Prostate gland (tissue), 2 donors: ENCODE data around the gene CLEC16A.

Source experiments
- POLR2A ChIP-seq: fragments of 450-650 bp; IDR thresholded peaks from one replicate; pipeline ENCODE4 v1.6.1; 2016; ENCODE audit warnings: antibody characterized with exemption, mild to moderate bottlenecking
- POLR2AphosphoS5 ChIP-seq: sonication (generic); formaldehyde crosslinking; IDR thresholded peaks from one replicate; pipeline ENCODE4 v1.6.1; 2017; ENCODE audit warnings: antibody characterized with exemption
- TF ChIP-seq, protein P1 (sequence below), 4 experiments: fragments of 200-600 bp in 2 of 4; fragments of 450-650 bp in 2 of 4; sonication (generic) in 2 of 4; IDR thresholded peaks; 1 replicate in 3 of 4; 2 replicates in 1 of 4; pipeline ENCODE4 v1.5.1; 2016 to 2019; ENCODE audit warnings: antibody characterized with exemption in 4 of 4, mild to moderate bottlenecking in 2 of 4, moderate library complexity in 2 of 4

DNA sequence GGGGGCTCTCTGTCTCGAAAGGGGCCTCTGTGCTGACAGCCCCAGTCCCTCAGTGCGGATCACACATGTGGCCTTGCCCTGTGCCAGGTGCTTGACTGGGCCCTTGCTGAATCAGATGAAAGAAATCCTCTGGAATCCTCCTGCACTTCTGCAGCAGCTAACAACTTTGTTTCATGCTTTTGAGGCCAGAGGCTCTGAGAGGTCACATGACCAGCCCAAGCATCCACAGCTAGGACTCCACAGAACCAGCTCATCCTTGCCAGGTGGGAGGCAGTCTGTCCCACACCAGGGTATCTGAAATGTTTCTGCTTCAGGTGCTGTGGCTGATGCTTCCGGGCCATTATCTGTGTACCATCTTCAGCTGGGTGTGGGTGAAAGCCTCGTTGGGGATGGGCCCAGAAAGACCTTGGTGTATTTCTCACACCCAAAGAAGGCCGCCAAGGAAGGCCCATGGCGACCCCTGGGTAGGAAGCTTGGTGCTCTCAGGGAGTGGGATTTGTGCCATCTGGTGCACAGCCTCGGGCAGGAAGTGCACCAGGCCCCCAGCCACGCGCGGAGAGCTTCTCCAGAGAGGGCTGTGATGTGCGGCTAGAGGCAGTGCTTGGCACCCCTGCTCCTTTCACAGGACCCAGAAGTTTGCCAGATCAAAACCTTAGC is 143.8 kb downstream of the CLEC16A start:
- no peak for TF ChIP-seq POLR2A
- TF ChIP-seq, protein P1, sequence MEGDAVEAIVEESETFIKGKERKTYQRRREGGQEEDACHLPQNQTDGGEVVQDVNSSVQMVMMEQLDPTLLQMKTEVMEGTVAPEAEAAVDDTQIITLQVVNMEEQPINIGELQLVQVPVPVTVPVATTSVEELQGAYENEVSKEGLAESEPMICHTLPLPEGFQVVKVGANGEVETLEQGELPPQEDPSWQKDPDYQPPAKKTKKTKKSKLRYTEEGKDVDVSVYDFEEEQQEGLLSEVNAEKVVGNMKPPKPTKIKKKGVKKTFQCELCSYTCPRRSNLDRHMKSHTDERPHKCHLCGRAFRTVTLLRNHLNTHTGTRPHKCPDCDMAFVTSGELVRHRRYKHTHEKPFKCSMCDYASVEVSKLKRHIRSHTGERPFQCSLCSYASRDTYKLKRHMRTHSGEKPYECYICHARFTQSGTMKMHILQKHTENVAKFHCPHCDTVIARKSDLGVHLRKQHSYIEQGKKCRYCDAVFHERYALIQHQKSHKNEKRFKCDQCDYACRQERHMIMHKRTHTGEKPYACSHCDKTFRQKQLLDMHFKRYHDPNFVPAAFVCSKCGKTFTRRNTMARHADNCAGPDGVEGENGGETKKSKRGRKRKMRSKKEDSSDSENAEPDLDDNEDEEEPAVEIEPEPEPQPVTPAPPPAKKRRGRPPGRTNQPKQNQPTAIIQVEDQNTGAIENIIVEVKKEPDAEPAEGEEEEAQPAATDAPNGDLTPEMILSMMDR (IDR thresholded peaks at IDR 0.05) = no peak
- TF ChIP-seq POLR2AphosphoS5 = no peak
